SHP77 treated with DMSO at 0.1 percent for 48 hours (cell line): Measurements from ENCODE around the gene GNE.

Source experiments
- DNase-seq: peaks from one replicate; lab custom pipeline; 2025; lab: John Stamatoyannopoulos, UW

GNE gene

DNA sequence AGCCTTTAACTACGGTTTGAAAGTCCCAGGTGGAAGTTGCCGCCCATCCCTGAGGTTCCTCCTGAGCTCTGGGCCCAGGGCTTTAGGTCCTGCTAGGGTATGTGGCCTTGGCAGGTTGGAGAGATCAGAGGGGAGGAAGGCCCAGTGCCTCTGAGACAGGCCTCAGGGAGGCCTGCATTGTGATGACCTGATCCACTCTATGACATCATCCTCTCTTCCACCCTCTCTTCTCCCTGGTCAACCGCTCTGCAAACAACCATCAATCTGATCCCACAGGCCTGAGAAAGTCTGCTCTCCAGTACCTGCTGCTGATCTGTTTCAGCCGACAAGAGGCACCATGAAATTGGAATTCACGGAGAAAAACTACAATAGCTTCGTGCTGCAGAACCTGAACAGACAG, 89.1 kb downstream of the GNE start, which contains the start of gene CCIN:
CCIN (plus strand) TSS at position 223 of the 400 bp plus-strand sequence; CDS start at position 338, 115 bp downstream.
- no peak for DNase-seq

DNA sequence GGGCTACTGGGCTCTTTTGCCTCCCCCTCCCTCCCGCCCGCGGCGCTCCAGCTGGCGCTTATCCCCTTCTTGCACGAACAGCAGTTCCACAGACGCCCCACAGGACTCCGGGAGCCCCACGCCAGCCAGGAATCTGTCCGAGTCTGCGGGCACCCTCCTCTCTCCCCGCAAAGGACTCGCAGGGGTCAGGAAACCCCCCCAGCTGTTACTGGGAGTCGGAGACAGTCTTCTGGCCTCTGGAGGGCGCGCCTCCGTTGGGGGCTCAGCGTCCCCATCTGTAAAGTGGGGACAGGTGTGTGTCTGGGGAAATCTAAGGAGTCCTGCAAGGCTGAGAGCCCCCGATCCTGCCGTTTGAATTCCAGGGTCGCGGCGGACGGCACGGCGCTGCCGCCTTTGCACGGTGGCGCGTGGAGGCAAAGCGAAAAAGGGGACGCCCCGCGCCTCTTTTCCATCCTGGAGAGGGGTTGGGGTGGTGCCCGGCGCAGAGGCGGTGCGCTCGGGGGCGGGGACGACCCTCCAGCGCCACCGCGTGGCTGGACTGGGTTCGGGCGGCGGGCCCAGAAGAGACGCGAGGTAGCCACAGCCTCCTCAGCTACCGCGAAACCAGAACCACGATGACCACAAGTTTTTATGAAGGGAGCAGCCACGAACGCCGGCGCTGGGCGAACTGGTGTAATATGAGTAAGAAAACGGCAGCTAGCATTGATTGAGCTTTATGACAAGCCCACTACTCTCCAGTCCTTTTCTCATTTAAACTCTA, 91.9 kb downstream of the GNE start:
- DNase-seq = no peak

DNA sequence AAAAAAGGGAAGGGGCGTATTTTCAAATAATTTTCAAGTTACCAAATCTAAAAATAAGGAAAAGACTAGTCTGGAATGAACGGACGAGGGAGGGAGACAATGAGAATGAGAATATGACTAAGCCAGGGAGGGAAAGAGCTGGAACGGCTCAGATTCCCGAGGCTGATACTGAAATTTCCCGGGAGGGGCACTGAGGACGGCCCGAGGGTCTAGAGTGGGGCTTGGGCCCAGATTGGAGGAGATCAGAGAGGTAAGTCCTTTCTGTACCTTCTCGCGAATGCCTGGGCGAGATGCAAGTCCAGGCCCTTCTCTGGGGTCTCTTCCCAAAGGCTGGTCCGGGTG, 92.5 kb downstream of the GNE start:
- DNase-seq = no peak

DNA sequence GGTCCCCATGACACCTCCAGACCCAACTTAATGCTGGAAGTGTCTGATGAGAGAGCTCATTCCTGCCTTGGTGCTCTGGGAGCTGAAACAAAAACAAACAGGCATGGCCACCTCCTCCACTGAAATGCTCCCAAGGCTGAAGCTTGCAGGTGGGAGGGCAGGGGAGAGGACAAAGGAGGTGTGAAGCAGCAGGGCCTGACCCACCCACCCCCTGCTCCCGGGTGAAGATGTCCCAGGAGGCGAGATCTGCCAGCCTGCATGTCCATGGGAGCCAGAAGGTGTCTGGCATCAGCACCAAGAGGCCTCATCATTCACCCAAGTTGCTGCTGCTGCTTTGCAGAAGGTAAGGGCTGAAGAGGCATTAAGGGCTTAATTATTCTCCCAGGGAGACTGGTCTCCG, 93.3 kb downstream of the GNE start:
- DNase-seq = no peak
